GM10248 (cell line): ENCODE data around the gene ZMYM5.
"Not testable (repeated sequence)": the region's sequence is repeated elsewhere in the genome, so short reads cannot be mapped to it uniquely, and the experiment has no call there.

Source experiments
- CTCF ChIA-PET: fragments of 300-600 bp; sonication (Branson Sonifier 250); formaldehyde crosslinking; extraction: SDS; loops from one replicate; lab custom pipeline; 2021; ENCODE audit warnings: antibody characterized with exemption; lab: Yijun Ruan, JAX
- POLR2A ChIA-PET: fragments of 350-650 bp; sonication (Branson Sonifier 250); formaldehyde crosslinking; extraction: SDS; loops from one replicate; lab custom pipeline; 2020; ENCODE audit warnings: antibody characterized with exemption; lab: Yijun Ruan, JAX
- DNase-seq: peaks from one replicate; pipeline ENCODE4 v3.0.0; 2012; ENCODE audit errors: extremely low spot score
- CTCF ChIP-seq: IDR thresholded peaks from 2 replicates; pipeline ENCODE4 v1.5.1; 2012; ENCODE audit warnings: mild to moderate bottlenecking, low read depth; ENCODE audit errors: extremely low read depth, missing control alignments, control extremely low read depth

The ZMYM5 gene

GRCh38 chr13:19782049-19782726 lies 81.3 kb downstream of the ZMYM5 start:
- ChIA-PET POLR2A (interaction anchor here (0.6 kb wide), 1 partner anchor 1137 kb away, joined by 3 read pairs; no protein-coding TSS in a partner anchor), CTCF (interaction anchor here (1.1 kb wide), 1 partner anchor 9 kb away, joined by 3 read pairs; no protein-coding TSS in a partner anchor)
- DNase-seq = peak; percentile 42
- TF ChIP-seq CTCF = no peak

DNA sequence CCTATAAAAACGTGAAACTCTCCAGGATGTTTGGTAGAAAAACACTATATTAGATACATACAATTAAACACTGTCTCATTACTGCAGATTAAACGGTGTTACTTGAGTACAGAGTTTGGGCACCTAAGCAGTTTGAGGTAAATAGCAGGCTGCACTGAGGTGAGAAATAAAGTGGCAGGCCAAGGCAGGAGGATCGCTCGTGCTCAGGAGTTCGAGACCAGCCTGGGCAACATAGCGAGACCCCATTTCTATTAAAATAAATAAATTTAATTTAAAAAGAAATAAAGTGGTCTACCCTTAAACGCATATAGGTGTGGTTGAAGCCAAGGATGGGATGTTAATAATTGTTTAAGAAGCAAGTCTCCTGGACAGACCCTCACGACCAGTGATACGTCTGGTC lies 81.9 kb downstream of the ZMYM5 start:
- CTCF ChIA-PET = no interaction called here

GRCh38 chr13:19780753-19781418 lies 82.6 kb downstream of the ZMYM5 start:
- CTCF ChIA-PET, POLR2A ChIA-PET, DNase-seq: not testable (repeated sequence)

More for the DNA sequence above, 81.9 kb downstream of the ZMYM5 start:
- no peak for DNase-seq
- POLR2A ChIA-PET = no interaction called here
- no peak for TF ChIP-seq CTCF
